Natural killer cell (primary cell): ENCODE results near the gene RORB. TPM values are rescaled to one million over a fixed set of nuclear protein-coding genes. Genes with fewer than 3 reads are reported as not detected.

Source experiments
- ATAC-seq, 3 donors: fragments of 150-1000 bp in 2 of 3; fragments of 200-7000 bp in 1 of 3; cut with Tn5 transposase; 1 replicate in 1 of 3; 2 replicates in 2 of 3; pipeline ENCODE4 v1.10.0; 2021; ENCODE audit warnings: mild to moderate bottlenecking in 2 of 3, moderate library complexity in 2 of 3
- DNase-seq, 2 donors: peaks; one replicate each; pipeline versions ENCODE4 v3.0.0 to v3.0.0-alpha.2; 2013 to 2021; ENCODE audit warnings: mixed read lengths in 1 of 2
- H3K27ac ChIP-seq: one replicate; pipeline ENCODE4 v1.5.1; 2013; ENCODE audit warnings: mild to moderate bottlenecking, low read length
- H3K27me3 ChIP-seq: one replicate; pipeline ENCODE4 v1.6.1; 2013; ENCODE audit warnings: low read length; ENCODE audit not compliant: control insufficient read depth, insufficient read depth
- H3K36me3 ChIP-seq: one replicate; pipeline ENCODE4 v1.6.1; 2013; ENCODE audit warnings: low read length; ENCODE audit not compliant: control insufficient read depth, insufficient read depth
- H3K4me1 ChIP-seq: one replicate; pipeline ENCODE4 v1.6.1; 2013; ENCODE audit warnings: low read length; ENCODE audit not compliant: control insufficient read depth, insufficient read depth
- H3K4me3 ChIP-seq: one replicate; pipeline ENCODE4 v1.5.1; 2013; ENCODE audit warnings: low read length
- H3K9me3 ChIP-seq: one replicate; pipeline ENCODE4 v1.6.1; 2013; ENCODE audit warnings: low read length; ENCODE audit not compliant: control insufficient read depth, insufficient read depth
- H3K27ac Mint-ChIP-seq, 2 donors: one replicate each; pipeline ENCODE4 v1.8.0; 2022; ENCODE audit warnings: mild to moderate bottlenecking in 2 of 2, mixed read lengths in 2 of 2, moderate library complexity in 1 of 2
- H3K27me3 Mint-ChIP-seq, 2 donors: one replicate each; pipeline ENCODE4 v1.8.0; 2022; ENCODE audit warnings: low read depth in 2 of 2, mixed read lengths in 2 of 2
- H3K36me3 Mint-ChIP-seq: one replicate; pipeline ENCODE4 v1.8.0; 2022; ENCODE audit warnings: mixed read lengths
- H3K4me1 Mint-ChIP-seq, 2 donors: one replicate each; pipeline ENCODE4 v1.8.0; 2022; ENCODE audit warnings: mixed read lengths in 2 of 2
- H3K4me3 Mint-ChIP-seq: one replicate; pipeline ENCODE4 v1.8.0; 2022; ENCODE audit warnings: mild to moderate bottlenecking, moderate library complexity, mixed read lengths
- H3K9me3 Mint-ChIP-seq, 2 donors: one replicate each; pipeline ENCODE4 v1.8.0; 2022; ENCODE audit warnings: mixed read lengths in 2 of 2
- CTCF ChIP-seq: fragments of 200-600 bp; IDR thresholded peaks from one replicate; pipeline ENCODE4 v1.8.0; 2022; ENCODE audit warnings: antibody characterized with exemption
- WGBS: methylation state at CpG from one replicate; pipeline ENCODE4 v1.1.7; 2013; ENCODE audit warnings: missing lambda C conversion rate; ENCODE audit not compliant: insufficient coverage; 5-methylcytosine and 5-hydroxymethylcytosine counted together
- intact Hi-C: fragments of 100-400 bp; cut with micrococcal nuclease; formaldehyde crosslinking; loops from one replicate; pipeline ENCODE4 v1.14.2; 2022
- total RNA-seq, 4 donors: library from RNA; stranded (reverse); fragments of 120-200 nt in 1 of 4; gene quantifications; one replicate each; pipeline versions ENCODE4 v1.2.3 to v1.2.4, GENCODE V29; 2013 to 2022

The RORB gene
- total RNA-seq, 3 donors from 2014 or later (not counting 1 experiment from before 2014, with no cell fraction given), result 0.38 to 0.73 (median 0.41) TPM

- intact Hi-C loops, result no loop called here
- H3K27me3 ChIP-seq, result peaks cover 2% of the 10 kb centered on the region
- WGBS, result 76% methylated on average over 2 of the region's 3 CpGs
- peaks cover 0 to 5% of the 10 kb centered on the region in 2 donors for H3K27me3 Mint-ChIP-seq
- no peaks in the 10 kb centered on the region for H3K4me1 ChIP-seq
- H3K27ac ChIP-seq, result no peak overlapping the region
- DNase-seq (no peak), ATAC-seq (no peak)
- no peaks in the 10 kb centered on the region for H3K9me3 ChIP-seq
- H3K27ac Mint-ChIP-seq, result no peak overlapping the region
- no peaks in the 10 kb centered on the region for H3K9me3 Mint-ChIP-seq
- TF ChIP-seq CTCF, result no peak
- no peaks in the 10 kb centered on the region for H3K36me3 ChIP-seq
- no peak overlapping the region for H3K4me3 Mint-ChIP-seq
- no peak overlapping the region for H3K4me3 ChIP-seq
- H3K4me1 Mint-ChIP-seq, result no peaks in the 10 kb centered on the region
- H3K36me3 Mint-ChIP-seq, result no peaks in the 10 kb centered on the region
Measured at GRCh38 chr9:74609671-74610405, 112.7 kb downstream of the RORB start.

- DNase-seq, result no peak
- Mint-ChIP-seq H3K4me3 (no peak overlapping the region), H3K27ac (no peak overlapping the region), H3K36me3 (no peaks in the 10 kb centered on the region), H3K9me3 (no peaks in the 10 kb centered on the region), H3K27me3 (peaks cover 0 to 7% of the 10 kb centered on the region in 2 donors), H3K4me1 (no peaks in the 10 kb centered on the region)
- 100% methylated on average over 1 of the region's 2 CpGs for WGBS
- no peaks in the 10 kb centered on the region for H3K4me1 ChIP-seq
- no peaks in the 10 kb centered on the region for H3K9me3 ChIP-seq
- H3K27ac ChIP-seq, result no peak overlapping the region
- no peaks in the 10 kb centered on the region for H3K36me3 ChIP-seq
- H3K27me3 ChIP-seq, result peaks cover 2% of the 10 kb centered on the region
- TF ChIP-seq CTCF, result no peak
- H3K4me3 ChIP-seq, result no peak overlapping the region
- no peak for ATAC-seq
- intact Hi-C loops, result no loop called here
Measured at GRCh38 chr9:74610523-74611061, 113.5 kb downstream of the RORB start.

GRCh38 chr9:74630228-74630627, 133.1 kb downstream of the RORB start:
- DNase-seq (no peak), ATAC-seq (no peak)
- no peaks in the 10 kb centered on the region for H3K36me3 ChIP-seq
- no peaks in the 10 kb centered on the region for H3K4me1 ChIP-seq
- H3K27me3 ChIP-seq, result no peaks in the 10 kb centered on the region
- peaks cover 7 to 9% of the 10 kb centered on the region in 2 donors for H3K27me3 Mint-ChIP-seq
- no peak overlapping the region for H3K27ac ChIP-seq
- TF ChIP-seq CTCF, result no peak
- H3K4me3 ChIP-seq, result no peak overlapping the region
- H3K27ac Mint-ChIP-seq, result no peak overlapping the region
- WGBS, result 83% methylated on average over 7 of the region's 7 CpGs
- H3K9me3 ChIP-seq, result no peaks in the 10 kb centered on the region
- no peaks in the 10 kb centered on the region for H3K36me3 Mint-ChIP-seq
- no peak overlapping the region for H3K4me3 Mint-ChIP-seq
- no peaks in the 10 kb centered on the region for H3K4me1 Mint-ChIP-seq
- no peaks in the 10 kb centered on the region for H3K9me3 Mint-ChIP-seq
- intact Hi-C loops, result no loop called here
